AG09309 (cell line): ENCODE data around the gene FAM229B.

ENCODE experiments used
- DNase-seq: peaks from one replicate; pipeline ENCODE4 v3.0.0-alpha.2; 2010; ENCODE audit warnings: low read depth
- H3K4me3 ChIP-seq: 2 replicates; pipeline ENCODE4 v1.5.1; 2011; ENCODE audit warnings: mild to moderate bottlenecking, low read depth, low read length, moderate library complexity; ENCODE audit not compliant: control insufficient read depth
- CTCF ChIP-seq: IDR thresholded peaks from 2 replicates; pipeline ENCODE4 v1.5.1; 2011; ENCODE audit warnings: mild to moderate bottlenecking, low read depth, low read length, inconsistent platforms; ENCODE audit not compliant: insufficient read depth, control insufficient read depth; ENCODE audit errors: missing control alignments

Gene FAM229B

GRCh38 chr6:112114577-112115223 is 27.3 kb downstream of the FAM229B start:
- no peak for DNase-seq
- no peak for TF ChIP-seq CTCF
- H3K4me3 ChIP-seq: no peak overlapping the region

- no peak for DNase-seq
- H3K4me3 ChIP-seq: no peak overlapping the region
- no peak for TF ChIP-seq CTCF
These were observed 28.8 kb downstream of the FAM229B start for GRCh38 chr6:112116221-112116620.

- no peak for TF ChIP-seq CTCF
- DNase-seq: no peak
- H3K4me3 ChIP-seq: no peak overlapping the region
These were observed 30.2 kb downstream of the FAM229B start for GRCh38 chr6:112117554-112117953.

GRCh38 chr6:112118034-112118433 is 30.6 kb downstream of the FAM229B start:
- H3K4me3 ChIP-seq: no peak overlapping the region
- DNase-seq: no peak
- no peak for TF ChIP-seq CTCF

GRCh38 chr6:112122756-112123155 is 35.4 kb downstream of the FAM229B start:
- H3K4me3 ChIP-seq: no peak overlapping the region
- DNase-seq: no peak
- no peak for TF ChIP-seq CTCF

GRCh38 chr6:112123982-112124381 is 36.6 kb downstream of the FAM229B start:
- DNase-seq: no peak
- H3K4me3 ChIP-seq: no peak overlapping the region
- no peak for TF ChIP-seq CTCF
